ENCODE measurements around the gene ASCL5. TPM values are rescaled to one million over a fixed set of nuclear protein-coding genes. Genes with fewer than 3 reads are reported as not detected.

Gene ASCL5
- total RNA-seq, 1 donor from 2014 or later, result 0.26 TPM

DNA sequence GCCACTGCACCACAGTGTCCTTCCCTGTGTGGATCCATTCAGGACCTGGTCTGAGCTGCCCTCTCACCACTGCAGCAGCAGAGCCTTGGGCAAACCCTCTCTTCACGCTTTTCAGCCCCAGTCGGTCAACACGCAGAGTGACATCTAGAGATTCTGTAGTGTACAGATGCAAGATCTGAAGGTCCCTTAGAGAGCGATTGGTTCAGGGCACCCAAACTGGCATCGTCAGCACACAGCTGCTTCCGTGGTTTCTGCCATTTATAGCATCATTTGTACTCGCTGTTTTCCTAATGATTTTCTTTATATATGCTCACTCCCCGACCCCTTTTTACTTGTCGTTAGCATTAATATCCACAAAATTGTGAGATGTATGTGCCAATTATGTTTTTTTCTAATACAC, 1.5 kb upstream of the ASCL5 start:
- H3K27me3 Mint-ChIP-seq, result peaks cover 22% of the 10 kb centered on the region
- no peak for DNase-seq (ENCODE audit: low spot score, unreplicated experiment)
- no peak overlapping the region for H3K4me3 Mint-ChIP-seq (ENCODE audit: low read depth)
- H3K9me3 Mint-ChIP-seq (ENCODE audit: low read depth), result no peaks in the 10 kb centered on the region
- H3K36me3 Mint-ChIP-seq (ENCODE audit: insufficient read depth), result peaks cover 10% of the 10 kb centered on the region
- TF ChIP-seq, protein P1, sequence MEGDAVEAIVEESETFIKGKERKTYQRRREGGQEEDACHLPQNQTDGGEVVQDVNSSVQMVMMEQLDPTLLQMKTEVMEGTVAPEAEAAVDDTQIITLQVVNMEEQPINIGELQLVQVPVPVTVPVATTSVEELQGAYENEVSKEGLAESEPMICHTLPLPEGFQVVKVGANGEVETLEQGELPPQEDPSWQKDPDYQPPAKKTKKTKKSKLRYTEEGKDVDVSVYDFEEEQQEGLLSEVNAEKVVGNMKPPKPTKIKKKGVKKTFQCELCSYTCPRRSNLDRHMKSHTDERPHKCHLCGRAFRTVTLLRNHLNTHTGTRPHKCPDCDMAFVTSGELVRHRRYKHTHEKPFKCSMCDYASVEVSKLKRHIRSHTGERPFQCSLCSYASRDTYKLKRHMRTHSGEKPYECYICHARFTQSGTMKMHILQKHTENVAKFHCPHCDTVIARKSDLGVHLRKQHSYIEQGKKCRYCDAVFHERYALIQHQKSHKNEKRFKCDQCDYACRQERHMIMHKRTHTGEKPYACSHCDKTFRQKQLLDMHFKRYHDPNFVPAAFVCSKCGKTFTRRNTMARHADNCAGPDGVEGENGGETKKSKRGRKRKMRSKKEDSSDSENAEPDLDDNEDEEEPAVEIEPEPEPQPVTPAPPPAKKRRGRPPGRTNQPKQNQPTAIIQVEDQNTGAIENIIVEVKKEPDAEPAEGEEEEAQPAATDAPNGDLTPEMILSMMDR (IDR thresholded peaks at IDR 0.05; ENCODE audit: unreplicated experiment), result no peak
- peaks cover 10% of the 10 kb centered on the region for H3K4me1 Mint-ChIP-seq (ENCODE audit: low read depth)
- no peak overlapping the region for H3K27ac Mint-ChIP-seq

- TF ChIP-seq, protein P1 (IDR thresholded peaks at IDR 0.05; ENCODE audit: unreplicated experiment), result no peak
- Mint-ChIP-seq H3K36me3 (ENCODE audit: insufficient read depth) (peaks cover 7% of the 10 kb centered on the region), H3K27ac (no peak overlapping the region), H3K4me1 (ENCODE audit: low read depth) (peaks cover 10% of the 10 kb centered on the region), H3K4me3 (ENCODE audit: low read depth) (no peak overlapping the region), H3K9me3 (ENCODE audit: low read depth) (no peaks in the 10 kb centered on the region), H3K27me3 (peaks cover 26% of the 10 kb centered on the region)
- DNase-seq (ENCODE audit: low spot score, unreplicated experiment), result no peak
These were observed 921 bp upstream of the ASCL5 start for GRCh38 chr1:201127755-201128455.

GRCh38 chr1:201126463-201126831, 537 bp downstream of the ASCL5 start:
- H3K4me1 Mint-ChIP-seq (ENCODE audit: low read depth), result peaks cover 10% of the 10 kb centered on the region
- TF ChIP-seq, protein P1 (IDR thresholded peaks at IDR 0.05; ENCODE audit: unreplicated experiment), result no peak
- DNase-seq (ENCODE audit: low spot score, unreplicated experiment), result no peak
- no peaks in the 10 kb centered on the region for H3K36me3 Mint-ChIP-seq (ENCODE audit: insufficient read depth)
- no peak overlapping the region for H3K4me3 Mint-ChIP-seq (ENCODE audit: low read depth)
- no peaks in the 10 kb centered on the region for H3K9me3 Mint-ChIP-seq (ENCODE audit: low read depth)
- H3K27me3 Mint-ChIP-seq, result peaks cover 30% of the 10 kb centered on the region
- no peak overlapping the region for H3K27ac Mint-ChIP-seq

GRCh38 chr1:201125800-201126199, 1.2 kb downstream of the ASCL5 start:
- DNase-seq (ENCODE audit: low spot score, unreplicated experiment), result no peak
- peaks cover 33% of the 10 kb centered on the region for H3K27me3 Mint-ChIP-seq
- H3K27ac Mint-ChIP-seq, result no peak overlapping the region
- H3K9me3 Mint-ChIP-seq (ENCODE audit: low read depth), result no peaks in the 10 kb centered on the region
- no peaks in the 10 kb centered on the region for H3K36me3 Mint-ChIP-seq (ENCODE audit: insufficient read depth)
- peaks cover 10% of the 10 kb centered on the region for H3K4me1 Mint-ChIP-seq (ENCODE audit: low read depth)
- H3K4me3 Mint-ChIP-seq (ENCODE audit: low read depth), result no peak overlapping the region
- TF ChIP-seq, protein P1 (IDR thresholded peaks at IDR 0.05; ENCODE audit: unreplicated experiment), result no peak

- H3K36me3 Mint-ChIP-seq (ENCODE audit: insufficient read depth), result no peaks in the 10 kb centered on the region
- peaks cover 10% of the 10 kb centered on the region for H3K4me1 Mint-ChIP-seq (ENCODE audit: low read depth)
- no peaks in the 10 kb centered on the region for H3K9me3 Mint-ChIP-seq (ENCODE audit: low read depth)
- H3K27me3 Mint-ChIP-seq, result peaks cover 40% of the 10 kb centered on the region
- DNase-seq (ENCODE audit: low spot score, unreplicated experiment), result no peak
- no peak overlapping the region for H3K27ac Mint-ChIP-seq
- H3K4me3 Mint-ChIP-seq (ENCODE audit: low read depth), result no peak overlapping the region
- TF ChIP-seq, protein P1 (IDR thresholded peaks at IDR 0.05; ENCODE audit: unreplicated experiment), result no peak
These were observed 2.0 kb downstream of the ASCL5 start for GRCh38 chr1:201125019-201125418.
